Activated gamma-delta T cell treated with Interleukin-2 at 50 U/mL for 16 hours (primary cell): ENCODE data around the gene ENDOU.

Experiments used
- DNase-seq: peaks from one replicate; pipeline ENCODE4 v3.0.0-alpha.2; 2020

Gene ENDOU

GRCh38 chr12:47742253-47742825, 17.0 kb upstream of the ENDOU start:
- DNase-seq, result peak; percentile 67

GRCh38 chr12:47741340-47741703, 16.0 kb upstream of the ENDOU start:
- peak; percentile 86 for DNase-seq

GRCh38 chr12:47740606-47741339, 15.5 kb upstream of the ENDOU start:
- DNase-seq, result no peak

DNA sequence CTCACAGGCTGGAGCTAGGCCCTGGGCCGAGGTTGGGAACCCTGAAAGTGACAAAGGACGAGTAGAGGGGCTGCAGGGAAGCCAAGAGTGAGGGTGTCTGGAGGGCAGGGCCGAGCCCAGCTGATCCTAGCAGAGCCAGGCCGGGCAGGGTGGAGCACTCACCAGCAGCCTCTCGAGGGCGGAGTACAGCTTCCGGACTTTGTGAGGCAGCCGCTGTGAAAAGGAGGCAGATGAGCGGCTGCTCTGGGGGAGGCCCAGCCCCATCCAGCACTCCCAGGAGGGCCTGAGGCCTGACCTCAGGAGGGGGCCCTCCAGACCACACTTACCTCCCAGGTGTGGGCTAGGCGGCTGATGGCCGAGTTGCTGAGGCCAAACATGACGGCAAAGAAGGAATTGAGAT, 14.7 kb upstream of the ENDOU start:
- DNase-seq, result no peak

DNA sequence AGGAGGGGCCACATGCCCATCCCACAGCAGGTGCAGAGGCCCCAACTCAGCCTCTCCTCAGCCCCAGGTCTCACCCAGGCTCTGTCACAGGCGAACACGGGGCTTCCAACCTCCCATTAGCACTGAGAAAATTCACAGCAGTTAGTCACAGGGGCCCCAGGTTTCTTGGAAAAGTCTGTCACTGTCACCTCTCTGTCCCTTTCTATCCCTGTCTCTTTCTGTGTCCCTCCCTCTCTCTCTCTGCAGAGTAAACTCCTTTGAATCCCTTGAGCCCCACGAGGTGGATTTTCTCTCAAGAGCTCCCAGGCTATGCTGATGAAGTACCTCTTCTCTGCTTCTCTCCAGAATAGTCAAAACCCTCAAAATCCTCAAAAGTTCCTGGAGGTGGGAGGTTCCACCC, 14.0 kb upstream of the ENDOU start:
- DNase-seq, result no peak

- DNase-seq, result no peak
Observed at GRCh38 chr12:47737936-47738594, 12.8 kb upstream of the ENDOU start.

DNA sequence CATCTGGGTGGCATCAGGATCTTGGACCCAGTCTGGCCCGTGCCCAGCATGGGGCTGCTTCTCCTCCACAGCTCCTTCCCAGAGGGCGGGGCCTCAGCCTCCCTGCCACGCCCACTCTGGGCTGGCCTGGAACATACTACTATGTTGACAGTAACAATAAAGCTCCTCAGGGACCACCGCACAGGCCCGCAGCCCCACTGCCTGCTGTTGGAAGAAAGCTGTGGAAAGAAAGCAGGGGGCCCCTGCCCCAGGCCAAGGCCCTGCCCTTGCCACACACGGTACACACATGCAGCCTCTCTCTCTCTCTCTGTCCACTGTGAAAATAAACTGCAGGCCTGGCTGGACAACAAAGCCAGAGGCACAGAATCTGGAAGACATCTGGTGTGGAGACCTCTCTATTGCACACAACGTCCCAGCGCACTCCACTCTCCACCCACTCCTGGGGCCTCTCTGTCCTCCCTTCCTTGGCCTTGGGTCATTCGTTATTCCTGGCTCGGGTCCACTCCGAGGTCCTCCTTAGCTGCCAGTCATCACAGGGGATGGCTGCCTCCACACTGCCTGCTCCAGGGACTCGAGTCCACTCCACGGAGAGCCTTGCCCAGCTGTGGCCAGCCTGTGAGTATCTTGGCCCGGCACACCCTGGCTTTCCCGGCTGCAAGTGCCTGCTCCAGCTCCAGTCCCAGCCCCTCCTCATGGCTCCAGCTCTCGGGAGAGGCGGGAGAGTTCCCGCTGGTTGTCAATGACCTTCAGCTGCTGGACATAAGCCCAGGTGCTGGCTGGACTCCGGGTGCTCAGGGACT, 11.8 kb upstream of the ENDOU start:
- DNase-seq, result no peak

DNA sequence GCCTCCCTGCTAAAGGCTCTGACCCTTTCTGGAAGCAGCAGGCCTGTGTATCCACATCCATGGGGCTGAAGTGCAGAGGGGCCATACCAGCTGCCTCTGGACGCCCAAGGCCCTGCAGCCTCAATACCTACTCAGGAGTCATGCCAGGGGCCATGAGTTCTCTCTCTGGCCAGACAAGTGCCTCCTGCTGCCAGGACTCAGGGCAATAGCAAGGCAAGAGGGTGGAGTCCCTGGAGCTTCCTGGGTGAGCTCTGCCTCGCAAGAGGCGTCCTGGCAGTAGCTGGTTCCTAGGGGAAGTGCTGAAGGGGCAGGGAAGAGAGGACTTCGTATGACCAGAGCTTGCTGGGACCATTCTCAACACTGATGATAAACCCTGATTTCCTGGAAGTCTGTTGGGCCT, 10.9 kb upstream of the ENDOU start:
- DNase-seq, result no peak

DNA sequence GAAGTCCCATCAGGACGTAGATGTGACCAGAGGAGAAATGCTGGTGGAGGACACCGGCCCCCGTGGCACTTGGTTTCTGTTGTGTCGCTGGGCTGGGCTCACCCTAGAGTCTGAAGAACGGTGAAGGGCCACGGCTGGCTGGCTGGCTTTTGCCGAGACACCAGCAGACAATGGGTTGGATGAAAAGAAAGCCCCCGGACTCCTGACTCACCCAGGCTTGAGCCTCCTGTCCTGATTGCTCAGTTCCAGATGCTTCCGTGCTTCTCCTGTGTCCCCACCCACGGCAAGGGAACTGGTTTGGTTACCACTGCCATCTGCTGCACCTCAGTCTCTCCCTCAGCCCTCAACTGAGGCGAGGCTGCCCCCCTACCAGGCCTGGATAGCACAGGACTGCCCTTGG, 10.4 kb upstream of the ENDOU start:
- DNase-seq, result no peak

DNA sequence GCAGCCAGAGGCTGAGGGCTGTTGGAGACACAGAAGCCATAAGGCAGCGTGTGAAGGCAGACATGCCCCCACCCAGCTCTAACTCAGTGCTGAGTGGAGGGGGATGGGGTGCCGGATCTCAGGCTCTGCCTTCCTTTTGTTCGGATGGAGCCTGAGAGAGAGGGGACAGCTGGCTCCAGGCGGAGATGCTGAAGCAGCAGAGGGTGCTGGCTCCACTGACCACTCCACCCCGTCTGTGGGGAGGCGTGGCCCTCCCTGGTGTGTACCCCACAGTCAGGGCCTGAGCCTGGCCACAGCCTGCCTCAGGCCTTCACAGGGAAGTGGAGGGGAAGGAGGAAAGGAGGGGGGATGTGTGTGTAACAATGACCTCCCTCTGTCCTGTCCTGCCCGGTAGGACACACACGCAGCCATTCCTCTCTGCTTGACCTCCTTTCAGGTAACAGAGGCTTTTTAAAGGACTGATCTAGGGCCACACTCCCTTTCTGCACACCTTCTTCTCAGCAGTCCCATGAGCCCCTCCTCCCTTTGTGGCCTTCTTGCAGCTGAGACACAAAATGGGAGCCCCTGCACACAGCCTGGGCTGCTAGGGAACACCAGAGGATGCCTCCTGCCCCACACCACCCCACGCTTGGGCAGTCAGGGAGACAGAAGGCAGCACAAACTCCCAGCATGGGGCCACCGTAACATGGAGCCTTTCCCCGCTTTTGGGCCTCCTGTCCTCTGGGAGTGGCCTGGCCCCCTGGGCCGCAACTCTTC, 9.6 kb upstream of the ENDOU start:
- no peak for DNase-seq

DNA sequence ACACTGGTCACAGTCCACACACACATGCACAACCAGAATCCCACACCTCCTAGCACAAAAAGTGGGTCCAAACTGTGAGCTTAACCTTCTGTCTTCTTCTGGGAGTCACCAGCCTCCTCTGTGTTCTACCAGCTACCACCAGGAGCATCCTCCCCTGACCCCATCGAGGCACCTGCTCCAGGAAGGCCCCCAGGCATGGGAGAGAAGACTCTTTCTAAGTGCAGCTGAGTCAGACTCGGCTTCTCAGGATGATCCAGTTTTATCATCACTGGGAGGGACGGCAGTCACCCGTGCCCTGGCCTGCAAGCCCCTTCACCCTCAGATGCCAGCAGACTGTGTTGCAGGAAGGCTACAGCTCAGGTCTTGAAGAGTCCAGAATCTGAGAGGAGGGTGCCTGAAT, 7.9 kb upstream of the ENDOU start:
- DNase-seq, result no peak

- DNase-seq, result no peak
Observed at GRCh38 chr12:47732504-47732903, 7.2 kb upstream of the ENDOU start.

DNA sequence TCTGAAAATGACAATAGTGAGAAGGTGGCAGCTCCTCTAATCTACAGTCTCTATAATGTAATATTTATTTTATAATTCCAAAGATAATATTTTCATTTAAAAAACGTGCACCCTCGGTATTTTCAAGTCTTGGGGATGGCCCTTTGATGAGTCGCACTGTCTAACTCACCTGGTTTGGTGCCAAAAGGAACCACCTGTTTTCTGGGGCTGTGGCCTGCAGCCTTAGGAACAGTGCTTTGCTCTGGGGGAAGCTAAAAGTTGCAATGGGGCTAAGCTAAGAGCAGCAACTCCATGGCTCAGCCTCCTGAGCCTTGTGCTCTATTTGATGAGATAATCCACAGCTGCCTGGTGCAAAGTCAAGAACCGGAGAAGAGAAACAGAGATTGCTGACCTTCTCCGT, 6.4 kb upstream of the ENDOU start:
- DNase-seq, result no peak

DNA sequence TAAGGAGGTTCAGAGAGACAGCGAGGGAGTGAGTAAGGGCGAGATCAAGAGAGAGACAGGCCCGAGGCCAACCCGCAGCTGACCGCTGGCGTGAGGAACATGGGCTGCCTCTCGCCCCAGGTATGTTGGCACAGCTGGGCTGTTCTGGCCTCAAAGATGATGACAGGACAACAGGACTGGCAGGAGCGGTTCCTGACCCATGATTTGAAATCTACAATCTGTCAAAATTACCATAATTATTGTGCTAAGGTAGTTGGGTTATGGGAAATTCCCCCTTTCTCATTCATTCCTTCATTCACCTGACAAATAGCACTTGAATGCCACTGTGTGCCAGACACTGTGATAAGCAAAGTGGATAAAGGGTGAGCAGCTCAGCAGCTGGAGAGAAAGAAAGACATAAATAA, 5.1 kb upstream of the ENDOU start:
- DNase-seq, result no peak

DNA sequence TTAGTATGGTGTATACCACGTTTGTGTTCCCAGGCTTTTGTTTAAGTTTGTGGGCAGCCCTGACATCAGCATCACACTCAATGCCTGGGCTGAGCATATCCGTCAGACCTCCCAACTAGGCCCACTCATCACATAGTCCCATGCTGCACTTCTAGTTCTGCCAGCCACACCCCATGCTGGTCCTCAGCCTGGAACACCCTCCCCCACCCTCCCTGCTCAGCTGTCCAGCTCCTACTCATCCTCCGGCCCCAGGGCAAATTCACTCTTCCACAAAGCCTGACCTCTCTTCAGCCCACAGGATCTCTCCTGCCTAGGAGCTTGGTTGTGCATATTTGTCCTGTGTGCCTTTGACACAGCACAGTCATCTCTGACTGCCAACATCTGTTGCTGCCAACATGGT, 3.9 kb upstream of the ENDOU start:
- DNase-seq, result no peak

- DNase-seq, result no peak
Observed at GRCh38 chr12:47725893-47726292, 603 bp upstream of the ENDOU start.

GRCh38 chr12:47722941-47723631, 2.2 kb downstream of the ENDOU start:
- DNase-seq, result no peak

DNA sequence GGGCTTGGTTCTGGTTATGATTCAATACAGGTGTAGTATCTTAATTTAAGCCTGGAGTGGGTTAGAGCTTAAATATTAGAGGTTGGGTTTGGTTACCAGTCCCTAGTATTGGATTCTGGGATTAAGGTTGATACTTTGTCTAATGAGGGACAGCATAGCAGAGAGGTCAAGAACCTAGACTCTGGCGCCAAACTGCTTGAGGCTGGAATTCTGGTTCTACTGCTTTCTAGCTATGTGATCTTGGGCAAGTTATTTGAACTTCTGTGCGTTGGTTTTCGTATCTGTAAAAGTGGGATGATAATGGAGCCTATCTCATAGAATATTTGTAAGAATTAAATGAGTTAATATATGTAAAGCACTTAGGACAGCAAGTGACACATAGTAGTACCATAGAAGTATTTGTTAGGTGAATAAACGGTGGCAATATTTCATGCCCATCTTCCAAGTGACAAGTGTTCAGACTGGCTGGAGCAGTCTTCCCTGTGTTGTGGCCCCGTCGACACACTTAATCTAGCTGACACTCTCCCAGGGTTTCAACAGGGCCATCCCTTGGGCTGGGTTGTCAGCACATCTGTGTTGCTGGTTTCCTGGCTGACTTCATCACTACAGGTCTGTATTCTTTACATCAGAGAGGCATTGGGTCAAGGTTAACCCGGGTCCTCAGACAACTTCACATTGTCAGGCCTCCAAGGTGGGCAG, 3.0 kb downstream of the ENDOU start:
- DNase-seq, result no peak

- peak; percentile 29 for DNase-seq
Observed at GRCh38 chr12:47721431-47721973, 3.8 kb downstream of the ENDOU start.

- no peak for DNase-seq
Observed at GRCh38 chr12:47718531-47718930, 6.8 kb downstream of the ENDOU start.

GRCh38 chr12:47717443-47718193, 7.7 kb downstream of the ENDOU start:
- peak; percentile 34 for DNase-seq
